ENCODE results near the gene ZNF441. TPM values are rescaled to one million over a fixed set of nuclear protein-coding genes. Genes with fewer than 3 reads are reported as not detected.

ZNF441 gene
- total and polyA plus RNA-seq, 10 of the 15 experiments (the other 5 are each of a cell fraction or from before 2014, with no cell fraction given), result 1.0 to 9.4 (median 4.3) TPM

GRCh38 chr19:11813703-11814028 is 46.9 kb downstream of the ZNF441 start:
- POLR2A ChIA-PET, result interaction anchor here (0.6 to 0.7 kb wide), 2 partner anchors 278 to 634 kb away, joined by 3 read pairs; no protein-coding TSS in a partner anchor
- Histone ChIP-seq H3K9ac (ENCODE audit: control insufficient read depth, insufficient read depth, low read length) (peak overlapping the region; percentile 84), H3K9me3 (replicated peaks; ENCODE audit: control insufficient read depth, insufficient read depth, low read length) (no peaks in the 10 kb centered on the region; the same call in 2 of the 3 replicates), H3K4me3 (peak overlapping the region; percentile 81), H3K4me1 (ENCODE audit: control insufficient read depth, insufficient read depth, low read length) (peaks cover 7% of the 10 kb centered on the region), H3K27me3 (replicated peaks in 1 of 2; ENCODE audit: control insufficient read depth in 2 of 2, insufficient read depth in 2 of 2, low read length in 1 of 2) (no peaks in the 10 kb centered on the region), H3K4me2 (ENCODE audit: control insufficient read depth, insufficient read depth) (peak overlapping the region; percentile 86), H2AFZ (ENCODE audit: control insufficient read depth, low read depth, low read length) (peak overlapping the region; percentile 100), H3K79me2 (ENCODE audit: control insufficient read depth, insufficient read depth, low read length) (peaks cover 7% of the 10 kb centered on the region; the same call in 1 of the 2 replicates), H3K36me3 (ENCODE audit: control insufficient read depth in 2 of 2, insufficient read depth in 2 of 2, low read length in 1 of 2) (no peaks in the 10 kb centered on the region), H3K27ac (ENCODE audit: control insufficient read depth, insufficient read depth) (peak overlapping the region; percentile 84; the same call in 1 of the 2 replicates), H4K20me1 (ENCODE audit: control insufficient read depth, insufficient read depth) (no peaks in the 10 kb centered on the region)
- in situ Hi-C loops (cut with MboI), result no loop called here
- FAIRE-seq (no peak), ATAC-seq (peak; percentile 52), DNase-seq (ENCODE audit: low read depth, low spot score) (no peak)
- CTCF ChIA-PET, result interaction anchor here (1.2 to 5.9 kb wide), 6 partner anchors 12 to 115 kb away, joined by 3 to 74 read pairs (median 7); partner anchors contain the start of genes ZNF441 and ZNF491
- RAD21 ChIA-PET (ENCODE audit: unreplicated experiment), result interaction anchor here (1.1 to 3.9 kb wide), 3 partner anchors 16 to 154 kb away, joined by 3 to 27 read pairs (median 3); partner anchors contain the start of gene ZNF491
- SMC1A ChIA-PET (ENCODE audit: uncharacterized antibody, unreplicated experiment), result interaction anchor here (0.8 to 4.0 kb wide), 3 partner anchors 12 to 175 kb away, joined by 3 to 24 read pairs (median 3); partner anchors contain the start of gene ZNF491
- intact Hi-C loops (cut with micrococcal nuclease; ENCODE audit: unreplicated experiment), result loop anchor here (5.0 kb wide), 1 partner anchor 216 kb away; the partner anchor contains the start of gene ZNF627
- BruUV-seq (replicated peaks), result no TSS peak
- TF ChIP-seq, protein P1, sequence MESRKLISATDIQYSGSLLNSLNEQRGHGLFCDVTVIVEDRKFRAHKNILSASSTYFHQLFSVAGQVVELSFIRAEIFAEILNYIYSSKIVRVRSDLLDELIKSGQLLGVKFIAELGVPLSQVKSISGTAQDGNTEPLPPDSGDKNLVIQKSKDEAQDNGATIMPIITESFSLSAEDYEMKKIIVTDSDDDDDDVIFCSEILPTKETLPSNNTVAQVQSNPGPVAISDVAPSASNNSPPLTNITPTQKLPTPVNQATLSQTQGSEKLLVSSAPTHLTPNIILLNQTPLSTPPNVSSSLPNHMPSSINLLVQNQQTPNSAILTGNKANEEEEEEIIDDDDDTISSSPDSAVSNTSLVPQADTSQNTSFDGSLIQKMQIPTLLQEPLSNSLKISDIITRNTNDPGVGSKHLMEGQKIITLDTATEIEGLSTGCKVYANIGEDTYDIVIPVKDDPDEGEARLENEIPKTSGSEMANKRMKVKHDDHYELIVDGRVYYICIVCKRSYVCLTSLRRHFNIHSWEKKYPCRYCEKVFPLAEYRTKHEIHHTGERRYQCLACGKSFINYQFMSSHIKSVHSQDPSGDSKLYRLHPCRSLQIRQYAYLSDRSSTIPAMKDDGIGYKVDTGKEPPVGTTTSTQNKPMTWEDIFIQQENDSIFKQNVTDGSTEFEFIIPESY (IDR thresholded peaks at IDR 0.05), result no peak
- TF ChIP-seq BHLHE40 (IDR thresholded peaks at IDR 0.05; ENCODE audit: borderline replicate concordance in 1 of 2, low read depth in 2 of 2, low read length in 1 of 2) (peak in 1 of 2 experiments; percentile 78; a peak in 2 of 4 replicates), PML (IDR thresholded peaks at IDR 0.05; ENCODE audit: low read length) (peak; percentile 7; the same call in 1 of the 2 replicates)
- 0% methylated on average over 6 of the region's 6 CpGs for WGBS (ENCODE audit: insufficient coverage, insufficient replicate concordance, low lambda C conversion rate, missing lambda C conversion rate)
